DMS 273 (cell line): ENCODE data around the gene SYTL2.
"Not testable (repeated sequence)": the region's sequence is repeated elsewhere in the genome, so short reads cannot be mapped to it uniquely, and the experiment has no call there.

Experiments
- DNase-seq: peaks from one replicate; lab custom pipeline; 2025; ENCODE audit not compliant: unreplicated experiment; lab: John Stamatoyannopoulos, UW

SYTL2 gene

GRCh38 chr11:85661972-85662664 is 148.8 kb downstream of the SYTL2 start:
- DNase-seq, result no peak

- no peak for DNase-seq
These were observed 152.8 kb downstream of the SYTL2 start for GRCh38 chr11:85658180-85658579.

- no peak for DNase-seq
These were observed 154.2 kb downstream of the SYTL2 start for GRCh38 chr11:85656777-85657176.

- not testable (repeated sequence) for DNase-seq
These were observed 156.6 kb downstream of the SYTL2 start for GRCh38 chr11:85654343-85654742.

GRCh38 chr11:85652786-85653447 is 158.0 kb downstream of the SYTL2 start:
- DNase-seq, result no peak

- no peak for DNase-seq
These were observed 159.8 kb downstream of the SYTL2 start for GRCh38 chr11:85651118-85651517.

GRCh38 chr11:85647604-85648299 is 163.2 kb downstream of the SYTL2 start, which contains the start of gene TMEM126A:
TMEM126A (plus strand) TSS chr11:85647967; CDS start chr11:85650256, 2,289 bp downstream.
- peak; percentile 94 for DNase-seq

- no peak for DNase-seq
These were observed 163.9 kb downstream of the SYTL2 start for GRCh38 chr11:85647078-85647477.
